ENCODE data around the gene TRIM33. TPM values are rescaled to one million over a fixed set of nuclear protein-coding genes. Genes with fewer than 3 reads are reported as not detected.

Gene TRIM33
- total and polyA plus RNA-seq, 2 of the 13 experiments (the other 11 are each of a cell fraction or from before 2014, with no cell fraction given), result 35.5 to 42.2 TPM

DNA sequence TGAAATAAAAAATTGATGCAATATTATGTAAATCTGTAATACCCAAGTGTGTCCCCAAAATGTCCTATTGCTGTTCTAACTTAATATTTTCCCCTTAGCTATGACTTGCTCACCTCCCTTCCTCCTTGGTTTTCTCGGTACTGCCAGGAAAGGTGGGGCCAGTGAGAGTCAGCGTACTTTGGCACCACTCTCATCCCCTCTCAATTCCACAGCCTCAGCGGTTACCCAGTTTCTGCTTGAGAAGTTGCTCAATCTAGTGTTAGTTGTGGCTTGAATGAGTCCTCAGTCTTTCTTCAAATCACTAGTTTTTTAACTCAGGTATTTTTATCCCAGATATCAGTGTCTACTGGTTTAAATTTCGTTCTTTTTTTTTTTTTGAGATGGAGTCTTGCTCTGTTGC, 38.1 kb upstream of the TRIM33 start:
- no peaks in the 10 kb centered on the region for H3K36me3 ChIP-seq (replicated peaks in 1 of 2; ENCODE audit: control insufficient read depth in 1 of 2, insufficient read depth in 2 of 2, low read length in 2 of 2)
- H3K9me3 ChIP-seq (ENCODE audit: low read length), result no peaks in the 10 kb centered on the region
- no peak overlapping the region for H3K27ac ChIP-seq (ENCODE audit: extremely low read length, insufficient read depth, low read length)
- H3K9ac ChIP-seq (ENCODE audit: insufficient read depth, low read depth, low read length), result no peak overlapping the region
- DNase-seq (ENCODE audit: low spot score) (no peak), FAIRE-seq (no peak), ATAC-seq (no peak)
- peaks cover 27% of the 10 kb centered on the region for H3K4me1 ChIP-seq (ENCODE audit: insufficient read depth, low read length)
- 10% methylated on average over 4 of the region's 4 CpGs for WGBS (ENCODE audit: low lambda C conversion rate)
- H3K4me3 ChIP-seq (replicated peaks in 1 of 3; ENCODE audit: insufficient read depth in 1 of 3, low read depth in 2 of 3, low read length in 3 of 3), result no peak overlapping the region
- H3K79me2 ChIP-seq (ENCODE audit: insufficient read depth, low read length), result no peaks in the 10 kb centered on the region
- BruUV-seq (replicated peaks), result no TSS peak
- TF ChIP-seq, protein P1, sequence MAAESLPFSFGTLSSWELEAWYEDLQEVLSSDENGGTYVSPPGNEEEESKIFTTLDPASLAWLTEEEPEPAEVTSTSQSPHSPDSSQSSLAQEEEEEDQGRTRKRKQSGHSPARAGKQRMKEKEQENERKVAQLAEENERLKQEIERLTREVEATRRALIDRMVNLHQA (CRISPR knock-in tag; IDR thresholded peaks at IDR 0.05), result no peak
- TF ChIP-seq CEBPB (IDR thresholded peaks at IDR 0.05; ENCODE audit: borderline replicate concordance, low read depth, low read length) (peak; percentile 29; the same call in 1 of the 2 replicates), NAIF1 (CRISPR knock-in tag; IDR thresholded peaks at IDR 0.05; ENCODE audit: borderline replicate concordance) (no peak), RBM39 (IDR thresholded peaks at IDR 0.05; ENCODE audit: low read depth, low read length, poor library complexity, severe bottlenecking) (no peak), FOSL1 (CRISPR knock-in tag; IDR thresholded peaks at IDR 0.05; ENCODE audit: borderline replicate concordance) (no peak), ZNF143 (CRISPR knock-in tag; IDR thresholded peaks at IDR 0.05) (no peak), FLYWCH1 (CRISPR knock-in tag; IDR thresholded peaks at IDR 0.05) (no peak)
- TF ChIP-seq, protein P2, sequence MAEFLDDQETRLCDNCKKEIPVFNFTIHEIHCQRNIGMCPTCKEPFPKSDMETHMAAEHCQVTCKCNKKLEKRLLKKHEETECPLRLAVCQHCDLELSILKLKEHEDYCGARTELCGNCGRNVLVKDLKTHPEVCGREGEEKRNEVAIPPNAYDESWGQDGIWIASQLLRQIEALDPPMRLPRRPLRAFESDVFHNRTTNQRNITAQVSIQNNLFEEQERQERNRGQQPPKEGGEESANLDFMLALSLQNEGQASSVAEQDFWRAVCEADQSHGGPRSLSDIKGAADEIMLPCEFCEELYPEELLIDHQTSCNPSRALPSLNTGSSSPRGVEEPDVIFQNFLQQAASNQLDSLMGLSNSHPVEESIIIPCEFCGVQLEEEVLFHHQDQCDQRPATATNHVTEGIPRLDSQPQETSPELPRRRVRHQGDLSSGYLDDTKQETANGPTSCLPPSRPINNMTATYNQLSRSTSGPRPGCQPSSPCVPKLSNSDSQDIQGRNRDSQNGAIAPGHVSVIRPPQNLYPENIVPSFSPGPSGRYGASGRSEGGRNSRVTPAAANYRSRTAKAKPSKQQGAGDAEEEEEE (CRISPR knock-in tag; IDR thresholded peaks at IDR 0.05; ENCODE audit: borderline replicate concordance), result no peak
- H4K20me1 ChIP-seq (ENCODE audit: insufficient read depth, low read length), result no peaks in the 10 kb centered on the region
- CTCF ChIA-PET (ENCODE audit: low intra/inter-chr PET ratio, low total read pairs), result no interaction called here
- in situ Hi-C loops (cut with HindIII; ENCODE audit: extremely low pct_ligation_motif_present, low pct_unique_long_range_greater_than_20kb) (no loop called here), intact Hi-C loops (cut with micrococcal nuclease; ENCODE audit: unreplicated experiment) (no loop called here)
- no peak overlapping the region for H2AFZ ChIP-seq (ENCODE audit: low read length)
- H3K27me3 ChIP-seq (ENCODE audit: control insufficient read depth in 1 of 2, insufficient read depth in 2 of 2, low read length in 2 of 2), result no peaks in the 10 kb centered on the region
- 0 out of 2 replicates have a peak overlapping the region, but pooled peaks have one; percentile 6 for H3K4me2 ChIP-seq (ENCODE audit: low read depth, low read length)
- POLR2A ChIA-PET, result no interaction called here
